K562 (cell line): Measurements from ENCODE around the gene APOL3. TPM values are rescaled to one million over a fixed set of nuclear protein-coding genes. Genes with fewer than 3 reads are reported as not detected.

Source experiments
- ADNP ChIP-seq: fragments of 200-800 bp; sonication (Bioruptor generic); IDR thresholded peaks from 2 replicates; pipeline ENCODE4 v1.6.1; 2016; ENCODE audit warnings: missing genetic modification characterization, missing compliant biosample characterization
- ARNT ChIP-seq, 2 experiments: fragments of 450-650 bp; IDR thresholded peaks; 2 replicates each; pipeline ENCODE4 v1.6.1; 2016; ENCODE audit warnings: mild to moderate bottlenecking in 1 of 2
- ATF3 ChIP-seq, 2 experiments: fragments of 450-650 bp in 1 of 2; sonication (generic) in 1 of 2; formaldehyde crosslinking in 1 of 2; IDR thresholded peaks in 1 of 2; conservative IDR thresholded peaks in 1 of 2; 2 replicates each; pipeline versions ENCODE4 v1.6.1 to v1.8.1; 2016 to 2023; ENCODE audit warnings: mild to moderate bottlenecking in 2 of 2, moderate library complexity in 2 of 2, inconsistent platforms in 1 of 2, missing genetic modification reagents in 1 of 2
- ATF7 ChIP-seq: fragments of 450-650 bp; IDR thresholded peaks from 2 replicates; pipeline ENCODE4 v1.7.1; 2014; ENCODE audit warnings: mild to moderate bottlenecking, moderate library complexity
- CBFB ChIP-seq: sonication (generic); formaldehyde crosslinking; IDR thresholded peaks from 2 replicates; pipeline ENCODE4 v1.4.0; 2020; ENCODE audit warnings: mild to moderate bottlenecking, missing genetic modification reagents
- CBX2 ChIP-seq: fragments of 200-600 bp; sonication (generic); IDR thresholded peaks from one replicate; pipeline ENCODE4 v1.6.1; 2012; ENCODE audit warnings: mild to moderate bottlenecking, low read length, inconsistent platforms; ENCODE audit not compliant: insufficient read depth, poor library complexity, severe bottlenecking
- FOXA3 ChIP-seq, 2 experiments: fragments of 450-650 bp in 1 of 2; sonication (generic) in 1 of 2; formaldehyde crosslinking; IDR thresholded peaks in 1 of 2; conservative IDR thresholded peaks in 1 of 2; 2 replicates each; pipeline versions ENCODE4 v1.4.0 to v1.8.0; 2020 to 2022; ENCODE audit warnings: mild to moderate bottlenecking in 2 of 2, missing genetic modification reagents in 1 of 2
- GABPB2 ChIP-seq: fragments of 250-450 bp; sonication (Bioruptor Pico); conservative IDR thresholded peaks from 2 replicates; pipeline ENCODE4 v1.5.1; 2021; ENCODE audit warnings: mild to moderate bottlenecking
- GTF2B ChIP-seq: IDR thresholded peaks from 2 replicates; pipeline ENCODE4 v1.6.1; 2011; ENCODE audit not compliant: insufficient read length; ENCODE audit errors: extremely low read depth
- IRF2 ChIP-seq: sonication (generic); formaldehyde crosslinking; IDR thresholded peaks from 2 replicates; pipeline ENCODE4 v1.8.1; 2022; ENCODE audit warnings: mild to moderate bottlenecking, missing genetic modification reagents
- JUND ChIP-seq, 2 experiments: IDR thresholded peaks; 2 replicates in 1 of 2; 3 replicates in 1 of 2; pipeline ENCODE4 v1.6.1; 2011; ENCODE audit warnings: borderline replicate concordance in 2 of 2, low read depth in 2 of 2, low read length in 2 of 2, improper control_type of control experiment in 1 of 2, missing biosample characterization in 1 of 2, missing genetic modification characterization in 1 of 2, missing genetic modification reagents in 1 of 2
- KDM2B ChIP-seq: fragments of 250-450 bp; sonication (Bioruptor Pico); IDR thresholded peaks from 2 replicates; pipeline ENCODE4 v1.8.0; 2021; ENCODE audit warnings: mild to moderate bottlenecking, moderate library complexity
- MAFK ChIP-seq: IDR thresholded peaks from 2 replicates; pipeline ENCODE4 v1.6.1; 2011; ENCODE audit warnings: low read length, improper control_type of control experiment
- PCBP2 ChIP-seq: fragments of 200-400 bp; formaldehyde crosslinking; IDR thresholded peaks from 2 replicates; pipeline ENCODE4 v1.6.1; 2018; ENCODE audit warnings: low read length, low read depth, mild to moderate bottlenecking, moderate library complexity; ENCODE audit not compliant: poor library complexity, severe bottlenecking
- THRAP3 ChIP-seq: fragments of 450-650 bp; IDR thresholded peaks from 2 replicates; pipeline ENCODE4 v1.6.1; 2016; ENCODE audit warnings: mild to moderate bottlenecking, inconsistent platforms, borderline replicate concordance
- ZNF79 ChIP-seq: fragments of 250-450 bp; sonication (Bioruptor Pico); IDR thresholded peaks from 2 replicates; pipeline ENCODE4 v1.4.0; 2020; ENCODE audit warnings: low read depth, mild to moderate bottlenecking, moderate library complexity
- polyA plus RNA-seq, 8 experiments: library from polyadenylated mRNA; depleted of rRNA in 4 of 8; stranded (reverse) in 5 of 8; unstranded in 3 of 8; fragments of >200 nt; fragmentation: Nextera tagmentation in 2 of 8; fragmentation: Illumina TruSeq in 1 of 8; extraction: Ambion mirVana in 2 of 8; extraction: Trizol in 1 of 8; gene quantifications; 2 replicates each; pipeline versions ENCODE4 v1.2.1 to v1.2.3, GENCODE V29; 2011 to 2014; ENCODE audit warnings: inconsistent platforms in 1 of 8, missing spikeins in 1 of 8
- total RNA-seq, 7 experiments: library from RNA; depleted of rRNA in 6 of 7; stranded (reverse); fragments of >200 nt in 6 of 7; fragmentation: Illumina TruSeq in 2 of 7; extraction: Trizol in 2 of 7; gene quantifications; 2 replicates each; pipeline versions ENCODE4 v1.2.1 to v1.2.3, GENCODE V29; 2011 to 2021; ENCODE audit warnings: low replicate concordance in 1 of 7
- TF ChIP-seq, protein P1 (sequence below): sonication (generic); formaldehyde crosslinking; IDR thresholded peaks from 2 replicates; pipeline ENCODE4 v1.8.1; 2023; ENCODE audit warnings: mild to moderate bottlenecking, missing genetic modification reagents, moderate library complexity
- TF ChIP-seq, protein P2 (sequence below): fragments of 250-450 bp; sonication (Bioruptor Pico); IDR thresholded peaks from 2 replicates; pipeline ENCODE4 v1.5.0; 2021

Gene APOL3
- total and polyA plus RNA-seq, 9 of the 15 experiments (the other 6 are each of a cell fraction or from before 2014, with no cell fraction given) = 0.25 to 1.1 (median 0.56) TPM; not detected in 1

DNA sequence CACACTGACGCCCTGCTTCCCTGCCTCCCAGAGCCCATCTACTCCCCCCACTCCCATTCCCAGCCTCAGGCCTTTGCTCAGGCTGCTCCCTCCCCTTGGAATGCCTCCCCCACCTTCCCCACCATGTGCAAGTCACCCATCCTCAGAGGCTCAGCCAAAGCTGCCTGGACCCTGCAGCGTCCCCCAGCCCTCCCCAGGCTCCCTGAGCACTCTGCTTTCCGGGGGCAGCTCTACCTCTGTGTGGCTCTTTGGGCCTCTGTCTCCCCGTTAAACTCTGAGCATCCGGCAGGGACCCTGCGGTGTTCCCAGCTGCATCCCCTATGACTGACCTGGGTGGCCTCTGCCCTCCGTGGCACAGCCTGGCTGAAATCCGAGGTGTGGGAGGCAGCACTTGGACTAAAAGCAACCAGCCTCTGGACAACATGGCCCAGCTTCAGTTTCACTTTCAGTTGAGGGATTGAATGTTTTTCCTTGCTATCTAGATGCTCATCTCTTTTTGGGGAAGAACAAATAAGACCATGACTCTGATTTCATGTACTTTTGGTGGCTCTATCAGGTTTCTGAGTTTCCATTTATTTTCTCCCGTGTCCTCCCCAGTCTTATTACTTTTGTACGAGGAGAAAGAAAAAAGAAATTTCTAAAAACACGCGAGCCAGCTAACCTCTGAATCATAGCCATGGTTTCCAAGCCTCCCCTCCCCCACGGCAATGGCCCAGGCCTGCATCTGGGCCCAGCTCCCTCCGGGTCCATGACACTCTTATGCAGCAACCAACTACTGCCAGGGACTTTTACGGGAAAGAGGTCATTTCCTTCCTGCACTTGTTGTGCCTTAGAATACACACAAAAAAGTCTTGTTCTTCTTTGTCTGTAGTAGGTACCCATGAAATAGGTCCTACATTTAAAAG lies 3.8 kb downstream of the APOL3 start (continued):
- no peak for TF ChIP-seq JUND (IDR thresholded peaks at IDR 0.05; ENCODE audit: borderline replicate concordance, low read depth, low read length)
- 0 out of 3 replicates have a peak, but pooled peaks have one; percentile 26 for TF ChIP-seq JUND (tag; IDR thresholded peaks at IDR 0.05; ENCODE audit: borderline replicate concordance, low read depth, low read length)
- peak; percentile 79; the same call in 1 of the 2 replicates for TF ChIP-seq IRF2 (CRISPR knock-in tag)
- no peak for TF ChIP-seq KDM2B (CRISPR knock-in tag)
- no peak for TF ChIP-seq ZNF79 (CRISPR knock-in tag)
- TF ChIP-seq ATF3 (IDR thresholded peaks at IDR 0.05) = no peak
- no peak for TF ChIP-seq ATF3 (CRISPR knock-in tag; conservative IDR thresholded peaks at IDR 0.05)
- TF ChIP-seq, protein P1, sequence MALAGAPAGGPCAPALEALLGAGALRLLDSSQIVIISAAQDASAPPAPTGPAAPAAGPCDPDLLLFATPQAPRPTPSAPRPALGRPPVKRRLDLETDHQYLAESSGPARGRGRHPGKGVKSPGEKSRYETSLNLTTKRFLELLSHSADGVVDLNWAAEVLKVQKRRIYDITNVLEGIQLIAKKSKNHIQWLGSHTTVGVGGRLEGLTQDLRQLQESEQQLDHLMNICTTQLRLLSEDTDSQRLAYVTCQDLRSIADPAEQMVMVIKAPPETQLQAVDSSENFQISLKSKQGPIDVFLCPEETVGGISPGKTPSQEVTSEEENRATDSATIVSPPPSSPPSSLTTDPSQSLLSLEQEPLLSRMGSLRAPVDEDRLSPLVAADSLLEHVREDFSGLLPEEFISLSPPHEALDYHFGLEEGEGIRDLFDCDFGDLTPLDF (CRISPR knock-in tag) = no peak
- TF ChIP-seq ADNP (tag) = no peak
- no peak for TF ChIP-seq PCBP2
- TF ChIP-seq GABPB2 (CRISPR knock-in tag) = no peak
- TF ChIP-seq THRAP3 = no peak
- TF ChIP-seq ATF7 = no peak
- TF ChIP-seq MAFK = no peak
- no peak for TF ChIP-seq CBX2
- TF ChIP-seq FOXA3 (CRISPR knock-in tag; conservative IDR thresholded peaks at IDR 0.05 in 1 of 2, IDR thresholded peaks at IDR 0.05 in 1 of 2) = peak in 1 of 2 experiments; percentile 39; a peak in 1 of 4 replicates
- no peak for TF ChIP-seq GTF2B
- TF ChIP-seq ARNT (IDR thresholded peaks at IDR 0.05) = no peak
- TF ChIP-seq, protein P2, sequence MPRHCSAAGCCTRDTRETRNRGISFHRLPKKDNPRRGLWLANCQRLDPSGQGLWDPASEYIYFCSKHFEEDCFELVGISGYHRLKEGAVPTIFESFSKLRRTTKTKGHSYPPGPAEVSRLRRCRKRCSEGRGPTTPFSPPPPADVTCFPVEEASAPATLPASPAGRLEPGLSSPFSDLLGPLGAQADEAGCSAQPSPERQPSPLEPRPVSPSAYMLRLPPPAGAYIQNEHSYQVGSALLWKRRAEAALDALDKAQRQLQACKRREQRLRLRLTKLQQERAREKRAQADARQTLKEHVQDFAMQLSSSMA (CRISPR knock-in tag) = no peak
- TF ChIP-seq CBFB (CRISPR knock-in tag) = no peak
